HG03108 (cell line): ENCODE data around the gene BFSP1.
A peak's percentile ranks its signal among the peaks of the same experiment; 100 is the strongest.

ENCODE experiments used
- ATAC-seq: cut with Tn5 transposase; IDR thresholded peaks from one replicate; pipeline ENCODE4 v1.9.1; 2021; ENCODE audit warnings: moderate library complexity; ENCODE audit not compliant: unreplicated experiment

Gene BFSP1

DNA sequence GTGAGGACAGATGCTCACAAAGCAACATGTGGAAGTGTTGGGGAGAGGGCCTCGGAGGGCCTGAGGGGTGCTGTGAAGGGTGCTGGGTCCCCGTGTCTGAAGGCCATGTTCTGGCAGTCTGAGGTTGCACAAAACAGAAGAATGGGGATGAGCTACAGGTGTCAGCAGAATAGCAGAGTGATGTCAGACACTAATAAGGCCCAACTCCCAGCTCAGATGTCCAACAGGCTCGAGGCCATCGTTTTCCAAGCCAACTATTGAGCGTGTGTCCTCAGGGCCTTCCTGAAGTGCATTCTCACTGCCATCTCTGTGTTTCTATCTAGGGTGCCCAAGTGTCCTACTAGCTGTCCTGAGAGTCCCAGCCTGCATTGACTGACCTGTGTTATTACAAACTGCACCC, 7.9 kb downstream of the BFSP1 start:
- ATAC-seq: no peak

DNA sequence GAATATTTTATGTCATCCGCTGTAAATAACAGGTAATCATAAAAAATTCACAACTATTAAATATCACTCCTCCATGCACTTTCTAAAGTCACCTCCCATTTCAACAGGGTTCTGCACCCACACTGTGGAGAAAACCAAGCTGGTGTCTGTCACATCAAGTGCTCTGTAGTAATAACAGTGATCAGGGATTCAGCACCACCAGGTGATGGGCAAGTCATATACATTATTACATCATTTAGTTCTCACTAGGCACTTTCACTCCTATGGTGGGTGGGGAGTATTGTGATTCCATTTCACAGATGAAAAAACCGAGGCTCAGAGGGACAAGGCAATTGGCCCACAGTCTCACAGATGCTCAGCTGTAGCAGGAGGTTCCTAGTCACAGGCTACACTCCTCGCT, 8.7 kb downstream of the BFSP1 start:
- ATAC-seq: no peak

DNA sequence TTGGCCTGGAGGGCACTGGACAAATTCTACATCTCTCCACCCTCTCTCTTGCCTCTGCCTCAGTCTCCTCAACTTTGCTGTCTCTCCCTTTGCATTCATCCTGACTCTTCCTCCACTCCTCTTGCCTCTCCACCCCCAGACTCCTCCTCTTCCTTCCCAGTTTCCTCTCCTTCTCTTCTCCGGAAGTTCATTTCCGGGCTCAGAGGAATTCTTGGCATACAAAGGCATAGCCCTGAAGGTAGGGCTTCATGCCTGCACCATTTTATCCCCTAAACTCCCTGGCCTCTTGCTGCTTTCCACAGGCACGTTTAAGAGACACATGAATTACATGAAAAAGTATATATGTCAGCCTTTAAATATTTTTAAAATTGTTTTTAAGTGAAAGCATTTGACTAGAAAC, 10.6 kb downstream of the BFSP1 start:
- ATAC-seq: no peak

DNA sequence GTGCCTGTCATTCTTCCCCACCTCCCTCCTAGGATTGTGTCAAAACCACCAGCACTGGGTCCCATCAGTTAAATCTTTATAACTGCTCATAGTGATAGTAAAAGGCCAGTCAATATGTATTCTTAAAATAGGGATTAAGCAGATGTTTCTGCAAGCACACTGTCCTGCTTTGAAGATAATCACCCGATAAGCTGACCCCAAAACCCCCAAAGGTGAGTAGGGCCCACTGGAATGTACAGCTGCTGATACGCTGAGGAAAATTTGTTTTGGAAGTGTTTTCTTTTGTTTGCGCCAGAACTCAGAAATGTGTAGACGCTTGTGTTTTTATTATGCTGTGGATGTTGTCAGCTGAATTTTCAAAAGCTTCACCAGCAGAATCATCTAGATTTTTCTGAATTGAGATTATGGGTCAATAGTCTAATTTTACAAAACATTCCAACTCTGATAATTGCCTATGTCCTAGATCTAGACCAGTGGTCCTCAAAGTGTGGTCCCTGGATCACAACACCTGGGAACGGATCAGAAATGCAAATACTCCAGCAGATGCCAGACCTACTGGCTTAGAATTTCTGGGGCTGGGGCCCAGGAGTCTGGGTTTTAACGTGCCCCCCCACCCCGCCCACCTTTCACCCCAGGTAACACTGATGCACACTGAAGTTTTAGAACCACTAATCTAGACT, 11.4 kb downstream of the BFSP1 start:
- no peak for ATAC-seq

DNA sequence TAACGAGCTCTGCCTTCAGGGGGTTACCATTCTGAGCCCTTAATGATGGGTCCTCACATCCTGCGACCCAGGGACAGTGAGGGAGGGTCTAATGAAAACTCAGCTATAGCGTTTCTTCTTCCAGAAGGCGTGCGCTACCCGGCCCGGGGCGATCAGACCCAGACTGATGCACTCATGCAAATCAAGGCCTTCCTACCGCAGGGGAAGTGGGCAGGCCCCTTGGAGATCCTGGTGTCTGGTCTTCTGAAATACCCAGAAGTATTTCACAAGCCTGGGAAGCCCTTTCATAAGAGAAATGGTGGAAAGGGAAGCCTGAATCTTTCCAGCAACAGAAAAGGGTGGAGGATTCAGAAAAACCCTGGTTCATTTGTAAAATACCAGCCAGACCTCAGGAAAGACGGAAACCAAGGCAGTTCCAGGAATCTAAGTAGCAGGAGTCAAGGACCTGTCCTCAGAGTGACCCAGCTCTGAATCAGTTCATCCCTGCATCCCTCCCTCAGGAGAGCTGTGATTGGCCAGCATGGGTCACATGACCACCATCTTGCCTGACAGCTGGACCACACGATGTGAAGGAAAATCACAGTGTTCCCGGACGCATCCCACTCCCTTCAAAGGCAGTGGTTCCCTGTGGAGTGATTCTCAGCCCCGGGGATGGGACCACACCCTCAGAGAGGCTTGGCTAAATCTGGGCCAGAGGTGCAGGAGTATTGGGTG, 12.7 kb downstream of the BFSP1 start:
- no peak for ATAC-seq

DNA sequence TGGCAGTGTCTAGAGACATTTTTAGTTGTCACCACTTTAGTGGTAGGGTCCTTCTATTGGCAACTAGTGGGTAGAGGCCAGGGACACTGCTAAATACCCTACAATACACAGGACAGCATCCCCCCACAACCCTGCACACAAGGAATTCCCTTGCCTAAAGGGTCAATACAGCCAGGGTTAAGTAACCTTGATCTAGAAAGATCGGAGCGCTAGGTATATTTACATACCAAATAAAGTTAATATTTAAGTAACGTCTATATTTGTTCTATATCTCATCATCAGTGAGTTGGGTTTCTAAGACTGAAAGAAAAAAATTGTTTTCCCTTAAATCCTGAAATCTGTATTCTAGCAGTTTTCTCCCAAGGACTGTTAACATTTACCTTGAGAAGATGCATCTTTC, 16.1 kb downstream of the BFSP1 start:
- ATAC-seq: no peak

DNA sequence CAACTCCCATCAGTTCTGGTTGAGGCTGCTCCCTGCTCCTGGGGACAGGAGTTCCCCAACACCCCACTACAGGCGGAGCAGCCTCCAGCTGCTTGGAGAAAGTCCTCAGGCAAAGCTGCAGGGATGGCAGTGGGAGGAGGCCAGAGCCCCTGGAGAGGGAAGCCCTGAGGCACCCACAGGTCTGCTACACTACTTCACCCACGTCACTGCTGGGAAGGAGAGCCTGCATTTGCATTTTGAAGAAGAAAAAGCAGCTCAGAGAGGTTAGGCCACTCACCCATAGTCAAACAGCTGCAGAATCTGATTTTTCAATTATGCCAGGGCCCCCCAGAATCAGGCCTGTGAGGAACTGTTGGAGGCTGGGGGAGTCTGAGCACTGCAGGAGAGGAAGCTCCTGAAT, 17.2 kb downstream of the BFSP1 start:
- no peak for ATAC-seq

DNA sequence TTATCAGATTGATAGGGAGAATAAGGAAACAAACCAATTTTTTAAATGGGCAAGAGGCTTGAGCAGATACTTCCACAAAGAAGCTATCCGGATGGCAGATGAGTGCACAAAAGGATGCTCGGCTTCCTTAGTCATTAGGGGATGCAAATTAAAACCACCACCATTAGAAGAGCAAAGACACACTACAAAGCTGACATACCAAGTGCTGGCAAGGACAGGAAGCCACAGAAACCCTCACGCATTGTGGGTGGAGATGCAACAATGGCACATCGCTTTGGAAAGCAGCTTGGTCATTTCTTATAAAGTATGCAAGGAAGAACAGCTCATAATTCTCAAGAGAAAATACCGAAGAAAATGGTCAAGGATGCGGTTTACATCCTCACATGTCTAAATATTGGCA, 19.8 kb downstream of the BFSP1 start:
- no peak for ATAC-seq

DNA sequence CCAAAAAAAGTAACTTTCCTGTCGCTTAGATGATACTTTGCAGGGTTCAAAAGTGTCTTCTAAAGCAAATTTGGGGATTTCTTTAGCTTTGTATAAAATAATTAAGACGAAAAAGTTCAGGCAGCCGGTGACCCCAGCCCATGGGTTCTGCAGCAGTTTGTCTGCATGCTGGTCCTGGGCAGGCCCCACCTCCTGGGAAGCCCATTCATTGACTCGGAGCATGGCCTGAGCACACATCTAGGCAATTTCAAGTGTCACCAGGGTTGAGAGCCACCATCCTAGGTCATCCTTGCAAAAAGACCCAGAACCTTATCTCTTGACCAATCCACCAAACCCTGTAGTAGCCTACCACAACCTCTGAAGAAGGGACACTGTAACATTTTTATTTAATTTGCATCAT, 20.6 kb downstream of the BFSP1 start:
- ATAC-seq: no peak

DNA sequence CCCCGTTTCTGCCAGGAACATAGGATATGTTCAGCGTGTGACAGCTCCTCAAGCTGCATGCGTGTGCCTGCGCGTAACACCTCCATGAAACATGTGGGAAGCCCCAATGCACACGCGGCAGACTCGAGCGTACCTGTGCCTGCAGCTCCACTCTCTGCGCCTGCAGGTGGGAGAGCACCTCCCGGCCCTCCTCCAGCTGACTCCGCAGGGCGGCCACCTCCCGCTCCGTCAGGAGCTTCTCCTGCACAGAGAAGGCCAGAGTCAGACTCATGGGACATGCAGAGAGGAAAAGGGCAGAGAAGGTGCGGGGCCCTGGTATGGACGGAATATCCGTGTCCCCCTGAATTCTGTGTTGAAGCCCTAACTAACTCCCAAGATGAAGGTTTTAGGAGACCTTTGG, 22.4 kb downstream of the BFSP1 start:
- ATAC-seq: no peak

DNA sequence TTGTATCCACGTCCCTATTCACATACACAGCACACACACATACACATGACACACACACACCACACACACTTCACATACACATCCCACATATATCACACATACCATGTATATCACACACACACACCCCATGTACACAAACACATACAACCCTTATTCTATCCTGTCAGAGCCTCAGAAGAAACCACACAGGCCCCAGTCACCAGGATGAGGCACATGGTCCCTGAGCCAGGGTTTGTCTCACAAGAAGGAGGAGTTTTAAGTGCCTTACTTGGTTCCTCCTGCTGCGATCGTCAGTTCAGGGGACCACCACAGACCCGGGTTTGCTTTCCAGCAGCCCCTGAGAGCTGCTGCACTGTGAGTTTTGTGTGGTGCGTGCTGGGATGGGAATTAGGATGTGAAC, 23.6 kb downstream of the BFSP1 start:
- no peak for ATAC-seq

DNA sequence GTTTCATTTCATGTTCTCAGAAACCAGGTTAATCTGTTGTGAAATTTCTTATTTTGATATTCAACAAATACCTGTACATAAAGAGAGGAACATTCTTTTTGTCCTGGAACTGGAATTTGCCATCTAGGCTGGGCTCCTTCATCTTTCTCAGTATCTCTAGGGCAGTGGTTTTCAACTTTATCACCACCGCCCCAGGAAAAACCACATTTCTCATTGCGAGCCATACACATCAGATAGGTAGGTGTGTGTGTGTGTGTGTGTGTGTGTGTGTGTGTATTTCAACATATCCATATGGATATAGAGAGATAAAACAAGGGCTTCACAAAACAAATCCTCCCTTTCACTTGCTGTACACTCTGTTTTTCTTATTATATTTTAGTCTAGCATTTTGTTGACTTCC, 24.1 kb downstream of the BFSP1 start:
- no peak for ATAC-seq

DNA sequence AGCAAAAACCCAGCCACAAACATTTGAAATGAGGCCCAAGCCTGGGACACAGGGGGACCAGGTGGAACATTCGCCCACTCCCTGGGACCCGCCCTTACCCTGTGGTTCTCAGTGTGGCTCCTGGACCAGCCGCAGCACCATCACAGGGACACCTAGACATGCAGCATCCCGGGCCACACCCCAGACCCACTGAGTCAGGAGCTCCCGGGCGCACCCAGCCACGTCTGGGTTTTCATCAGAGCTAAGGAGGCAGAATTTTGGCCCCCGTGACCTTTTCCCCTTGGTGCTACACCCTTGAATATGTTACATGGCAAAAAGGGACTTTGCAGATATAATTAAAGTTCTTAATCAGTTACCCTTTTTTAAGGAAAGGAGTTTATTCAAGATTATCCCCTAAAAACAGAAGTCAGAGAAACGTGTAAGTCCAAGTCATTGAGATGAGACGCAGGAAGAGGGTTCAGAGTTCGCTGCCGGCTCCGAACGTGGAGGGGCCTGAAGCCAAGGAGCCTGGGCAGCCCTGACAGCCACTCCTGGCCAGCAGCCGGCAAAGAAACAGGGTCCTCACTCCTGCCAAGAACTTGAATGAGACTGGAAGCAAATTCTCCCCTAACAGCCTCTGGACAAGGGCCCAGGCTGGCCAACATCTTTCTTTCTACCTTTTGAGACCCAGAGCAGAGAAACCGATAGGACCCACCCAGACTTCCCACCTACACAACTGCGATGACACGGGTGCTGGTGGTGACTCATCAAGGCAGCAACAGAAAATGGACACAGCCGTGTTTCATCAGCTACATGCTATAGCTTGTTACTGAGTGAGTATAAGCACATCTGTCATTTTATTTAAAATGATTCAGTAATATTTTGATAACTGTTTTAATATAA, 25.3 kb downstream of the BFSP1 start:
- no peak for ATAC-seq

DNA sequence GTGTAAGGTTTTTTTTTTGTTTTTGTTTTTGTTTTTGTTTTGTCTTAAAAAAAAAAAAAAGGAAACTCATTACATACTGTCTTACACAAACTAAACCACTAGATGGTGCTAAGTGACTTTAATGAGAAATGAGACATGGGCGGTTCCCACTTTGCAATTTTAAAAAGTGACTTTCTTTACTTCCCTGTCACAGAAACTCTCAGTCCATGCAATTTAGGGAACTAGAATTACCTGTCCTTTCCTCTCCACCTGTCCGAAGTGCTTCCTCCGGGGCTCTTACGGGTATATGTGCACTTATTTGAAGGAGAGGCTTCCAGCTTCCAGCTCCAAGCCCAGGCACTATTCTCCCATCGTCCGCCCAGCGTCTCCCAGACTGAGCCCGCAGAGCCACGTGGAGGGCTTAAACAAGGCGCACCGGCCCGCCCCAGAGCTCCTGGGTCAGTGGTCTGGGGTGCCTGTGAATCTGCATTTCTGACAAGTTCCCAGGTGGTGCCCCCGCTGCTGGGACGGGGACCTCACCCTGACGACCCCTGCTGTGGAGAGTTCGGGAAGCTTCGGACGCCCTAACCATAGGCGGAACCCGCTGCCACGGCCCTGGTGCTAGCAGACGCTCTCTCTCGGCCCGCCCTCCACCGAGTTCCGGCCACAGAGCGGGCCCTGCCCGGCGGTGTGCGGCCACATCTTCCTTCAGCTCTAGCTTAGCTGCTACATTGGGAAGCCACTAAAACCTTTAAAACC, 26.1 kb downstream of the BFSP1 start:
- ATAC-seq: peak; percentile 56

DNA sequence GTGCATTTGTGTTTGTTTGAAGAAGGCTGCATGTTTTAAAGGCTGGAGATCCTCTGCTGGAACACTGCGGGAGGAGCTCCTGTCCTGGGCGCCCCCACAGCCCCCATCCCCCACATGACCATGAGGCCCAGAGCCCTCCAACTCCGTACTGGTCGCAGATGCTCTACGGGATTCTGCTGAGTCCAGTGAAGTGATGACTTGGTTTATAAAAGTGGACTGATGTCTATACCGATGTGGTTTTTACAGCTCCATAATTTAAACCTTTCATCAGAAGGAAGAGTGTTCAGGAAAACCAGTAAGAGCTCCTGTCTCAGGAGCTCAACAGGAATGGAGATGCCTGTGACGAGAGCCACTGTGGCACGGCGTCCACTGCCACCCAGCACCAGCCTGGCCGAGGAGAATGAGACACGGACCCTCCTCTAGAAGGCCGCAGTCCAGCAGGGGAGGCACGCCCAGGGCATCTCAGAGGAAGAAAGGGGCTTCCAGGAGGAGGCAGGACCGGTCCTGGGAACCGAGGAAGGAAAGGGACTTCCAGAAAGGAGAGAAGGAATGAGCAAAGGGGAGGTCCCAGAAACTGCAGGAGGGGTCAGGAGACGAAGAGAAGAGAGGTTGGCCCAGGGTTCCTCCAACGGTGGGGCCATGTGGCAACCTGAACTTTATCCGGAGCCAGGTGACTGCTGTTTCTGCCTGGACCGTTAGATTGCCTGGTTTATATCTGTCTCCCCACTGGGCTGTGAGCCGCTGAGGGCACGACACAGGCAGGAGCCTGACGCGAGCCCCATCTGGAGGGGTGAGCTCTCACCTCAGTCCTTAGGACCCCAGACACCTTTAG, 26.9 kb downstream of the BFSP1 start:
- no peak for ATAC-seq

DNA sequence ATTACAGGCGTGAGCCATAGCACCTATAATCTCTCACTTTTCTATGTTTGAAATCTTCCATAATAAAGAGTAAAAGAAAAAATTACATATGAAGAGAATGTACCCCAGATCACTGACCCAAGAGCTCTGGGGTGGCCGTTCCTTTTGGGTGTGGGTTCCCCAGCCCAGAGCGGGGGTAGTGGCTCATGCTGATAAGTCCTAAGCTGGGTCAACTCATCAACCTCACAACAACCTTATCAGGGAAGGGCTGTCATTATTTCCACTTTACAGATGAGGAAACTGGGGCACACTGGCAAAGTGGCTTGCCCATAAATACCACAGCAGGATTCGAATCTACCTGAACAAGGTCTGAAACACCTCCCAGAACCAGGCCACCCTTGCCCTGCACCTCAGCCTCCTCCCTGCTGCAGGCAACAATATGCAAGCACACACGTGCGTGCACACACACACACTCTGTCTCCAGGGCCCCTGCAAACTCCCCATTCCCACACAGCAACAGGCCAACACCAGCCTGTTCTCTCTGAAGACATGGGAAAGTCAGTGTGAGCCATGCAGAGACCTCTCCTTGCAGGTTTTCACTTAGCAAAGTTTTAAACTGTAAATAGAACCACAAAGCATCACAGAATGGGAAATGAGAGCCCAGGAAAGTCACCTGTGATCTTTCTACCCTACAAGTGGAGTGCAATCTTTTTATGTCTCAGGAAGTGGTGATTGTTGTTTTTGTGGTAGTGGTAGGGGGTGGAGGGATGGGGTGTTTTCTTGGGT, 27.7 kb downstream of the BFSP1 start:
- ATAC-seq: no peak

DNA sequence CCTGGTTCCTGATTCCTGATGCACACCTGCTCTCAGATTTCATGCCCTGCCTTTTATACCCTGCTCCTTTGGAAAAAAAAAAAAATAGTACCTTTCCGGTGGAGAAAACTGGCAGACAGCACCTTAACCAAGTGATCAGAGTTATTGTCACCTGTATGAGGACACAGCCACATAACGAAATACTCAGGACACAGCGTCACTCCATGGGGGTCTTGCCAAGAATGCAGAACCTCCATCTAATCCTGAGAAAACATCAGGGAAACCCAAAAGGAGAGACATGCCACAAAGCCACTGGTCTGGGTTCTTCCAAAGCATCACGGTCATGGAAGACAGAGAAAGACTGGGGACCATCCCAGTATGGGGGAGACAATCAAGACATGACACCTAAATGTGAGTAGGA, 29.1 kb downstream of the BFSP1 start:
- no peak for ATAC-seq

DNA sequence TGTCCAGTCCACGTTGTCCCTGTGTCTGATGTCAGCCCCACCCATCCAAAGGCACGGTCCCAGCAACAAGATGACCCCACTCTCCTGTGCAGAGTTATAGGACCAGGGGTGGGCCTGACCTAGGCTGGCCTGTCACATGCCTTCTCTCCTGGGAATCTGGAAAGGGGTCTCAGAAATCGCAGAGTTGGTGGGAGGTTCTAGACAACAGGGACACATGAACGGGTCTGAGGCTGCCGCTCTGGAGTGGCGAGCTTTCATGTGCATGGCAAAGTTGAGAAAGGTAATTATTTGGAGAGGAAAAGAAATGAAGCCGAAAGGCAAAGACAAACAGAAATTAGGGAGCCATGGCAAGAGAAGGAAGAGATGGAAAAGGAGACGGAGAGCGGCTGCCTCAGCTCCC, 29.5 kb downstream of the BFSP1 start:
- ATAC-seq: no peak

DNA sequence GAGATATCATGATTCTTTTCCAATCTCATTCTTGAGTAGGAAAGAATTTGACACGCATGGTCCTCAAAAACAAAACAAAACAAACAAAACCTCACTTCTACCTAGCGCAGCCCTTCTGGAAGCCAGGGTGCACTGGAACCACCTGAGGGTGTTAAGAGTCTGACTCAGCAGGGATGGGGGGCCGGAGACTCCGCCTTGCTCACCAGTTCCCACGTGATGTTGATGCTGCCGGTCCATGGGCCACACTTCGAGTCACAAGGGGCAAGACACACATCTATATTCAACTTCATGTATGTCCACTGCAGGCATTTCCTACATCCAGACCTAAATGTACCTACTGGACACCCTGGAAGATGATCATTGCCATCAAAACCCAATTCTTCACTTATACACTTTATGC, 30.4 kb downstream of the BFSP1 start:
- ATAC-seq: no peak

DNA sequence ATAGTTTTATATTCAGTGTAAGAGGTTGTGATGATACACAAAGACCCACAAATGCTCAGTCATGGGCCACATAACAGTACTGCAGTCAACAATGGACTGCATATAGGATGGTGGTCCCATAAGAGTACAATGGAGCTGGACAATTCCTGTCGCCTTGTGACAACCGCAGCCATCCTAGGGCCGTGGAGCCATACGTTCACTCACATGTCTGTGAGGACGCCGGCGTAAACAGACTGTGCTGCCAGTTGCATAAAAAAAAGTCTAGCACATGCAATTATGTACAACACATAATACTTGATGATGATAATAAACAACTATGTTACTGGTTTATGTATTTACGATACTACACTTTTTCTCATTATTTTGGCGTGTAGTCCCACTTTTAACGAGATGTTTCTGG, 30.9 kb downstream of the BFSP1 start:
- no peak for ATAC-seq
